Suppressor macrophage treated with lipopolysaccharide for 1 hour (primary cell): ENCODE data around the gene CELF6.
A peak's percentile ranks its signal among the peaks of the same experiment; 100 is the strongest.

ENCODE experiments used
- DNase-seq, 3 donors: peaks; one replicate each; pipeline ENCODE4 v3.0.0-alpha.2; 2020 to 2022

Gene CELF6

GRCh38 chr15:72319985-72320671, at the start of gene CELF6:
TSS of gene CELF6 (minus strand) at chr15:72320157. CDS start at chr15:72319874, 283 bp downstream.
- peak; percentile 84 to 94 (median 91) for DNase-seq

GRCh38 chr15:72368899-72369298, 48.9 kb upstream of the CELF6 start:
- peak; percentile 47 to 60 (median 53) for DNase-seq

- peak in 2 of 3 donors; percentile 39 to 40 for DNase-seq
These were observed 48.4 kb upstream of the CELF6 start for GRCh38 chr15:72368325-72368724.

GRCh38 chr15:72365844-72366243, 45.9 kb upstream of the CELF6 start:
- DNase-seq: peak; percentile 70 to 76 (median 75)

GRCh38 chr15:72361176-72361575, 41.2 kb upstream of the CELF6 start:
- DNase-seq: peak in 2 of 3 donors; percentile 34 to 45

GRCh38 chr15:72358650-72359171, 38.8 kb upstream of the CELF6 start:
- peak; percentile 83 to 90 (median 86) for DNase-seq

GRCh38 chr15:72358121-72358520, 38.2 kb upstream of the CELF6 start:
- no peak for DNase-seq

- DNase-seq: no peak
These were observed 34.5 kb upstream of the CELF6 start for GRCh38 chr15:72354496-72354895.

GRCh38 chr15:72353266-72353665, 33.3 kb upstream of the CELF6 start:
- DNase-seq: no peak

- DNase-seq: no peak
These were observed 25.8 kb upstream of the CELF6 start for GRCh38 chr15:72345806-72346205.

GRCh38 chr15:72345280-72345679, 25.3 kb upstream of the CELF6 start:
- peak in 1 of 3 donors; percentile 14 for DNase-seq

GRCh38 chr15:72344602-72345001, 24.6 kb upstream of the CELF6 start:
- no peak for DNase-seq

- DNase-seq: peak; percentile 40 to 67 (median 50)
These were observed 22.4 kb upstream of the CELF6 start for GRCh38 chr15:72342385-72342784.

GRCh38 chr15:72341361-72341760, 21.4 kb upstream of the CELF6 start:
- no peak for DNase-seq

GRCh38 chr15:72340366-72340765, 20.4 kb upstream of the CELF6 start:
- peak; percentile 31 to 56 (median 54) for DNase-seq

- peak; percentile 61 to 83 (median 75) for DNase-seq
These were observed 19.8 kb upstream of the CELF6 start for GRCh38 chr15:72339777-72340177.

- peak; percentile 31 to 60 (median 49) for DNase-seq
These were observed 18.8 kb upstream of the CELF6 start for GRCh38 chr15:72338617-72339321.

- DNase-seq: no peak
These were observed 18.2 kb upstream of the CELF6 start for GRCh38 chr15:72338148-72338547.

- DNase-seq: no peak
These were observed 14.9 kb upstream of the CELF6 start for GRCh38 chr15:72334842-72335241.

- no peak for DNase-seq
These were observed 11.1 kb upstream of the CELF6 start for GRCh38 chr15:72331021-72331420.

GRCh38 chr15:72323752-72324151, 3.8 kb upstream of the CELF6 start:
- no peak for DNase-seq

GRCh38 chr15:72319360-72319984, 485 bp downstream of the CELF6 start:
- peak; percentile 70 to 92 (median 81) for DNase-seq

- DNase-seq: no peak
These were observed 1.5 kb downstream of the CELF6 start for GRCh38 chr15:72318408-72318942.
